Measurements from ENCODE around the gene SLC49A3. TPM values are rescaled to one million over a fixed set of nuclear protein-coding genes. Genes with fewer than 3 reads are reported as not detected.

The SLC49A3 gene
- total RNA-seq, 2 experiments from 2014 or later: 1.1 to 1.3 TPM

DNA sequence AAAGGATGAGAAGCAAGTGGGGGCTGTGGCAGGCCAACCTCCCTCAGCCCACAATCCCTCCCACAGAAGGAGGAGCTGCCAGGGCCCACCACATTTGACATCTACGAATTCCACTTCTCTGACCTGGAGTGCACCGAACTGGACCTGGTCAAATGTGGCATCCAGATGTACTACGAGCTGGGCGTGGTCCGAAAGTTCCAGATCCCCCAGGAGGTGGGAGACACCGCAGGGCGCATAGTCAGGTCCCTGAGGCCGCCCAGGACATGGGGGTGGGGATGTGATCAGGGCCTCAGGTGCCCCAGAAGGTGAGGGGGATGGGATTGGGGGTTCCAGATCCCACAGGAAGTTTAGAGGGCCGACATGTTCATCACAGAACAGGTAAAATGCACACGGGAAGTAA, 28.6 kb downstream of the SLC49A3 start:
- ChIA-PET POLR2A (no interaction called here), CTCF (no interaction called here)

DNA sequence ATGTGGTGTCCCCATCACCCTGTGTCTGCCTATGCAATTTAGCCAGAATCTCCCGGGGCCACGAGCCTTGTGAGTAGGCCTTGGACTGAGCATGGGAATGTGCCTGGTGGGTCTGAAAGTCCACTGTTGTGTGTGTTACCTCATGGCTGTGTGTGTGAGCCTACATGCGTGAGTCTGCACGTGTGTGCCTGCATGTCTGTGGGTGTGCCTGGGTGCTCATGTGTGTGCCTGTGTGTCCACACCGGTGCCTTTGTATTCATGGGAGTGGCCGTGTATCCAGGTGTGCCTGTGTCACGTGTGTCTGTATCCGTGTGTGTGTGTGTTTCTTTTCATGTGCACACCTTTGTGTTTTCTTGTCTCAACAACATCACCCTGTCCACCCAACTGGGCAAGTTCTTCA, 29.1 kb downstream of the SLC49A3 start:
- POLR2A ChIA-PET: no interaction called here

DNA sequence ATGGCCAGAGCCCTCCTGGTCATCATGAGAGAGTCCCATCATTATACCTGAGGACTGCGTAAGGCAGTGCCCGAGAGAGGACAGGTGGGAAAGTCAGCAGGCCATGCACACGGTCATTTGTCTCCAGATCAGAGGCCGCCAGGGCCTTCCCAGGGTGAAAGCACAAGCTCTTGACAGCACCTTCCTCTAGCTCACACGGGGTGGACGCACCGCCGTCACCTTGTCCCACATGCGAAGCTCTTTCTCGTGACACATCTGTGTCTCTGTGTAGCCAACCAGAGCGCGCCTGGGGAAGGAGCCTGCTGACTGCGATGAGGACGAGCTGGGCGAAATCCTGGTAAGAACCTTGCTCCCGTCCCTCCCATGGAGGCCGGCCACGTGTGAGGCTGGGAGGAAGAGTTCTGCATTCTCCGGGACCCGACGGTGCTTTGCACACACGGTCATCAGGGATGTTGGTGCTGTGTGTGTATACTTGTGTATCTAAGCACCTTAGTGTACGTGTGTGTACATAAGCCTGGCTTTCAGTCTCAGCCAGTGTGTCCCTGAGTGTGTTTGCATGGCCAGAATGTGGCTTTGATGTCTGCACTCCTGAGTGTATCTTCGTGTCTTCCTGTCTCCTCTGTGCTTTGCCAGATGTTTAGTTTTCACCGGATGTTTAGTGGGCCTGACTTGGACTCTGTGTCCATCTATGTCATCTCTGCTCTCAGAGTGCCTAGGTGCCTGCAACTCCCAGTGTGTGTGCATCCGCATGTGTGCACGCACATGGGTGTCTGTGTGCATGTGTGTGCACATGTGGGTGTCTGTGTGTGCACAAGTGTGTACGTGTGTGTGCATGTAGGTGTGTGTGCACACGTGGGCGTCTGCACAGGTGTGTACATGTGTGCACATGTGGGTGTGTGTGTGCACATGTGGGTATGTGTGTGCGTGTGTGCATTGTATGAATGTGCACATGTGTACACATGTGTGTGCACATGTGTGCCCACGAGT, 30.0 kb downstream of the SLC49A3 start:
- ChIA-PET CTCF (no interaction called here), POLR2A (no interaction called here)

More for the DNA sequence above, 29.1 kb downstream of the SLC49A3 start:
- CTCF ChIA-PET: no interaction called here

GRCh38 chr4:657834-658667, 30.9 kb downstream of the SLC49A3 start:
- ChIA-PET CTCF (no interaction called here), POLR2A (no interaction called here)

- ChIA-PET POLR2A (no interaction called here), CTCF (no interaction called here)
These were observed 31.6 kb downstream of the SLC49A3 start for GRCh38 chr4:657338-657833.

GRCh38 chr4:656436-657337, 32.3 kb downstream of the SLC49A3 start:
- POLR2A ChIA-PET: no interaction called here
- CTCF ChIA-PET: no interaction called here

- CTCF ChIA-PET: no interaction called here
- POLR2A ChIA-PET: no interaction called here
These were observed 33.3 kb downstream of the SLC49A3 start for GRCh38 chr4:655464-656151.

- CTCF ChIA-PET: no interaction called here
- POLR2A ChIA-PET: no interaction called here
These were observed 34.0 kb downstream of the SLC49A3 start for GRCh38 chr4:654871-655463.

DNA sequence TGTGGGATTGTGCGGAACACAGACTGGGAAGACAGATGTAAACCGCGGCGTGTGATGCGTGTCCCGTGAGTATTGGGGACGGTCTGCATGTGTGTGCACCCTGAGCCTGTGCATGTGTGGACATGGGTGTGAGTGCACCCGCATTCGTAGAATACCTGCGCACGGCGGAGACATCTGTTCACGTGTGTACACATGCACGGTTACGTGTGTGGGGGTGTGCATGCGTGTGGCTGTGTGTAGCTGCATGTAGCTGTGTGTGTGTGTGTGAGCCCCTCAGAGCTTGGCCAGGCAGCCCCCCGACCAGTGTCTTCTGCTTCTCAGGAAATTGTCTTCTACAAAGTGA, 34.5 kb downstream of the SLC49A3 start:
- ChIA-PET CTCF (no interaction called here), POLR2A (no interaction called here)

- POLR2A ChIA-PET: no interaction called here
- CTCF ChIA-PET: no interaction called here
These were observed 35.0 kb downstream of the SLC49A3 start for GRCh38 chr4:653831-654502.

- POLR2A ChIA-PET: no interaction called here
- CTCF ChIA-PET: no interaction called here
These were observed 35.7 kb downstream of the SLC49A3 start for GRCh38 chr4:653080-653821.

DNA sequence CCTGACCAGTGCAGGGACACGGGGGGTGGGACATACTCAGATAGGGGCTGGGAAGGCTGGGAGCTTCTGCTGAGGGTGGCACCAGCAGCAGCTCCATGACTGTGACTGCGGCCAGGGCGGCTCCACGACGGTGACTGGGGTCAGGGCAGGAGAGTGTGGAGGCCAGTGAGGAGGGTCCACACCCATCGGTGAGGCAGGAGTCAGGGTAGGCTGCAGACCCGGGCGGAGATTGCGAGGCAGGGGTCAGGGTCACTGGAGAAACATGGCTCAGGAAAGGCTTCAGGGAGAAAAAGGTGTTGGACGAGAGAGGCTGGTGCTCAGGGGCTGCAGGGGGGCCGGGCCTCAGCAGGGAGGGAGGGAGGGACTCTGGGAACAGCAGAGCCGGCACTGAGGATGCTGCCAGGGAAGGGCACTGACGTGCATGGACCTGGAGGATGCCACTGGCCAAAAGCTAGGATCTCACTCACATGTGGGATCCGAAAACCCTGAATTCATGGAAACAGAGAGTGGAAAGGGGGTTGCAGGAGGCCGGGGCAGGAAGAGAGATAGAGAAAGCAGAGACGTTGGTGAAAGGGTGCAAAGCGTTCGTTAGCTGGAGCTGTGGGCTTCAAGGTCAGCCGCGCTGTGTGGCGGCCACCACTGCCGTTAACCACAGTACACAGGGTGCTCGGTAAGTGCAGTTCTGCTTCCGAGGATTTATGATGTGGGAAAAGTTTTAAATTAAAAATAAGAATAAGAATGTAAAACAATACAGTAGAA, 36.9 kb downstream of the SLC49A3 start:
- ChIA-PET POLR2A (no interaction called here), CTCF (no interaction called here)

GRCh38 chr4:650951-651883, 37.7 kb downstream of the SLC49A3 start:
- POLR2A ChIA-PET: no interaction called here
- CTCF ChIA-PET: no interaction called here

GRCh38 chr4:650461-650860, 38.5 kb downstream of the SLC49A3 start:
- POLR2A ChIA-PET: no interaction called here
- CTCF ChIA-PET: no interaction called here

DNA sequence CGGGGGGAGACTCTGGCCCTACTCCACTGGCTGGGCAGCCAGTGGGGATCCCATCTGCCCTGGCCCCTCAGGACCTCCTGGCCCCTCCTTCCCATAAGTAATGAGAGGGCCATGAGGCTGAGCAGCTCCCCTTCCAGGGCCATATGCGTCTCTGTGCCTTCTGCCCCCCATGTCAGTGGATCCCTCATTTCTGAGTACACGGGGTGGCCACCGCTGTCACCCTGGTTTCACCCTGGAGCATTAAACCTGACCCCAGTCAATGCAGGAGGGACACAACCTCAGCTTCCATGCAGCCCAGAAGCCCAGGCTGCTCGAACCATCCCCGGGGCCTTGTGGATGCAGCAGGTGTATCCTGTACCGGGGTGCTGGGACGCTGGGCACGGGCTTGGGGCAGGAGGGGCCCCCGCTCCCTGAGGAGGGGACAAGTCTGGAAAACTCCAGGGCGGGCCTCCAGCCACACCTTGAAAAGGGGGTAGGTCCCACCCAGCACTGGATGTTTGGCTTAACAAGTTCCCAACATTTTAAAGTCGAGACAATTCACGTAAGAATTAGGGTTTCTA, 39.1 kb downstream of the SLC49A3 start:
- ChIA-PET POLR2A (interaction anchor here (0.5 kb wide), 1 partner anchor 274 kb away, joined by 3 read pairs; no protein-coding TSS in a partner anchor), CTCF (no interaction called here)

GRCh38 chr4:649293-649625, 39.7 kb downstream of the SLC49A3 start:
- ChIA-PET CTCF (no interaction called here), POLR2A (no interaction called here)
